Stimulated activated CD4-positive, alpha-beta T cell treated with anti-CD3 and anti-CD28 coated beads, Interleukin-12 subunit alpha, Interleukin-12 subunit beta, amount 100 ng/mL, for 24 hours (primary cell): ENCODE data around the gene GNG7.
A peak's percentile ranks its signal among the peaks of the same experiment; 100 is the strongest.
"Not testable (repeated sequence)": the region's sequence is repeated elsewhere in the genome, so short reads cannot be mapped to it uniquely, and the experiment has no call there.

Source experiments
- DNase-seq, 2 experiments: peaks; one replicate each; pipeline ENCODE4 v3.0.0-alpha.2; 2020; ENCODE audit warnings: low read depth in 2 of 2

The GNG7 gene

GRCh38 chr19:2551172-2551863, 151.2 kb downstream of the GNG7 start:
- DNase-seq, result no peak

DNA sequence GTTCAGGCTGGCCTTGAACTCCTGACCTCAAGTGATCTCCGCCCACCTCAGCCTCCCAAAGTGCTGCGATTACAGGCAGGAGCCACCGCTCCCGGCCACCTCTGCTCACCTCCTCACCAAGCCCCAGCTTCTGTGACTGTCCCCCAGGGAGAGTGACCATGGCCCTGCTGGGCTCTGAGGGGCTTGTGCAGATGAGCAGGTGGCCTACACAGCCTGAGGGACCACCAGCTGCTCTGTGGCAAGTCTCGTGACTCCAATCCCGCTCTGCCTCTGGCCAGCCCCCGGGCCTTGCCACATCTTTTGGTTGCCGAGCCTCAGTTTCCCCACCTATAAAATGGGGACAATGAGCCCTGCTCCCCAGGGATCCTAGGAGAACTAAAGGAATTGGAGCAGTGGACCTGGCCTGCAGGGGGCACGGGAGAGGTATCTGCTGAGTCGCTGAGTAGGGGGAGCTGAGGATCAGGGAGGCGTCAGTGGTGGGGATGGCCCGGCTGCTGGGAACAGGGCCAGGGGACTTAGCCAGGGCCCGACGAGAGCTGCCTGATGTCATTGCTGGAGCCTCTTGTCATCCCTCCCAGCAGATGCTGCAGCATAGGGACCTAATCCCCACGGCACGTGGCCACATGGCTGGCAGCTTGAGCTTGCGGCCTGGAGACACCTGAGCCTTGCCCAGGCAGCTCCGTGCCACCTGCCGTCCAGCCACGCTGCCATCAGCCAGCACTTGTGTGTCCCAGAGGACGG, 151.9 kb downstream of the GNG7 start:
- DNase-seq, result no peak

GRCh38 chr19:2549701-2550191, 152.7 kb downstream of the GNG7 start:
- no peak for DNase-seq

DNA sequence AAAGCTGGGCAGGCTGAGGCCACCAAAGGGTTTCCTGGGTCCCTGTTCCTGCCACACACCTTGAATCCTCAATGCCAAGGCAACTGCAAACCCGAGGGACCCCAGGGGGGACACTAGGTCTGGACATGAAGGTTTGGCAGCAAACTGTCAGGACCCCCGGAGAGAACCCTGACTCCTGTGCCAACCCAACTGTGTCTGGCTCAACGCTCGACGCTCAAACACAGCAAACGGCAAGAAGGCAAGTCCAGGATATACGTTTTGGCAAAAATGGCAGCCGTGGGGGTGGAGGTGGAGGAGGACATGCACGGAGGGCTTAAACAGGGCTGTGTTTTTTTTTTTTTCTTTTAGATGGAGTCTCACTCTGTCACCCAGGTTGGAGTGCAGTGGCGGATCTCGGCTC, 153.5 kb downstream of the GNG7 start:
- DNase-seq, result no peak

- DNase-seq, result no peak
Measured at GRCh38 chr19:2547721-2548120, 154.8 kb downstream of the GNG7 start.

GRCh38 chr19:2547033-2547680, 155.3 kb downstream of the GNG7 start:
- no peak for DNase-seq

GRCh38 chr19:2546128-2547032, 156.1 kb downstream of the GNG7 start:
- DNase-seq, result no peak

- DNase-seq, result not testable (repeated sequence)
Measured at GRCh38 chr19:2545416-2546127, 156.9 kb downstream of the GNG7 start.

GRCh38 chr19:2544576-2545415, 157.7 kb downstream of the GNG7 start:
- DNase-seq, result no peak

GRCh38 chr19:2543463-2544442, 158.7 kb downstream of the GNG7 start:
- DNase-seq, result peak; percentile 46 to 68

DNA sequence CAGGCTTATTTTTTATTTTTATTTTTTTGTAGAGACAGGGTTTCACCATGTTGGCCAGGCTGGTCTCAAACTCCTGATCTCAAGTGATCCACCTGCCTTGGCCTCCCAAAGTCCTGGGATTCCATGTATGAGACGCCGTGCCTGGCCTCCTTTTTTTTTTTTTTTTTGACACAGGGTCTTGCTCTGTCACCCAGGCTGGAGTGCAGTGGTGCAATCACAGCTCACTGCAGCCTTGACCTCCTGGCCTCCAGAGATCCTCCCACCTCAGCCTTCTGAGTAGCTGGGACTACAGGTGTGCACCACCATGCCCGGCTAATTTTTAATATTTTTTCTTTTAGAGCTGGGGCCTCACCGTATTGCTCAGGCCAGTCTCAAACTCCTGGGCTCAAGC, 159.4 kb downstream of the GNG7 start:
- DNase-seq, result not testable (repeated sequence)

DNA sequence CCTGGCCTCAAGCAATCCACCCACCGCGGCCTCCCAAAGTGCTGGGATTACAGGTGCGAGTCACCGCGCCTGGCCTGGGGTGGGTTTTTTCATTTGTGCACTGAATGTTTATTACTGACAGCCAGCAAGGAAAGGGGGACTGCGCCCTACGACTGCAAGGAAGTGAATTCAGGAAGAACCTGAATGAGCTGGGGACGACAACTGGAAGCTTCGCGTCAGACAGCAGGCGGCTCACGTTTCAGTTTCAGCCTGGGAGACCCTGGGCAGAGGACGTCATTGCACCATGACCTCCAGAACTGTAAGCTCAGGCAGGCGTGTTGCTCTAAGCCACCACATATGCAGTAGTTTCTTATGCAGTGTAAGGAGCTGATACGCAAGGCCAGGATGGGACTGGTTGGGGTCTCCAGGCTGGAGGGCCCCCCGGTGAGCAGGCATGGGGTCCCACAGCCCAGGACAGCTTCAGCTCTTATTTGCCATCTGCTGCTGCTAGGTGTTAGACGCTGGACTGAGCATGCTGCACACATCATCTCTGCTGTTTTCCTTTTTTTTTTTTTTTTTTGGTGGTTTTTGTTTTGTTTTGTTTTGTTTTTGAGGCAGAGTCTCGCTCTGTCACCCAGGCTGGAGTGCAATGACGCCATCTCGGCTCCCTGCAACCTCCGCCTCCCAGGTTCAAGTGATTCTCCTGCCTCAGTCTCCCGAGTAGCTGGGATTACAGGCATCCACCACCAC, 160.0 kb downstream of the GNG7 start:
- DNase-seq, result no peak

- no peak for DNase-seq
Measured at GRCh38 chr19:2540646-2541454, 161.6 kb downstream of the GNG7 start.

- DNase-seq, result no peak
Measured at GRCh38 chr19:2540251-2540645, 162.2 kb downstream of the GNG7 start.

DNA sequence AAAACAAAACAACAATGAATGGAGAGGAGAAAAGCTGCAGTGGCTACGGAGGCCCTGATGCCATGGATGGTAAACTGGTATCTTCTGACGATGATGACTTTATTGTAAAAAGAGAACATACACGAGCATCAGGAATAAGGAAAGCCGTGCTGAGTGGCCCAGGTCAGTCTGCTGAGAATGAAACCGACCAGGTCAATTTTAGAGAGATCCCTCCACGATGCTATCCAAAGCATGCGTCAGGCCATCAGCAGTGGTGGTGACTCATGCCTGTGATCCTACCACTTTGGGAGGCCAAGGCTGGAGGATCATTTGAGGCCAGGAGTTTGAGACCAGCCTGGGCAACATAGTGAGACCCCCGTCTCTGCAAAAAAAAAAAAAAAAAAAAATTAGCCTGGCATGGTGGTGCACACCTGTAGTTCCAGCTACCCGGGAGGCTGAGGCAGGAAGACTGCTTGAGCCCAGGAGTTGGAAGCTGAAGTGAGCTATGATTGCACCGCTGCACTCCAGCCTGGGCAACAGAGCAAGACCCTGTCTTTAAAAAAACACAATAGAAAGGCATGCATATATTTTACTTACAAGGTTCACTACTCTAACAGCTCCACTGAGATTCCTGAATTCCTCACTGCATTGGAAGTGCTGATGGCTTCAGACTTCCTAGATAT, 164.3 kb downstream of the GNG7 start:
- no peak for DNase-seq

DNA sequence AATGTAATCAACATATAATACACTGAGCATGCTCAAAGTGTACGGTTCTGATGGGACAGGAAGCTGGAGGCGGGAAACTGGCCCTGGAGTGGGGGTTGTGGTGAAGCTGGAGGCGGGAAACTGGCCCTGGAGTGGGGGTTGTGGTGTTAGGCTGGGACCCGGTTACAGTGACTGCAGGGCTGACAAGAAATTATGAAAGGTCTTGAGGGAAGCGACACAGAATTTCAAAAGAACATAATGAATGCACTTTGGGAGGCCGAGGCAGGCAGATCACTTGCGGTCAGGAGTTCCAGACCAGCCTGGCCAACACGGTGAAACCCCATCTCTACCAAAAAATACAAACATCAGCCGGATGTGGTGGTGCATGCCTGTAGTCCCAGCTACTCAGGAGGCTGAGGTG, 164.9 kb downstream of the GNG7 start:
- not testable (repeated sequence) for DNase-seq

DNA sequence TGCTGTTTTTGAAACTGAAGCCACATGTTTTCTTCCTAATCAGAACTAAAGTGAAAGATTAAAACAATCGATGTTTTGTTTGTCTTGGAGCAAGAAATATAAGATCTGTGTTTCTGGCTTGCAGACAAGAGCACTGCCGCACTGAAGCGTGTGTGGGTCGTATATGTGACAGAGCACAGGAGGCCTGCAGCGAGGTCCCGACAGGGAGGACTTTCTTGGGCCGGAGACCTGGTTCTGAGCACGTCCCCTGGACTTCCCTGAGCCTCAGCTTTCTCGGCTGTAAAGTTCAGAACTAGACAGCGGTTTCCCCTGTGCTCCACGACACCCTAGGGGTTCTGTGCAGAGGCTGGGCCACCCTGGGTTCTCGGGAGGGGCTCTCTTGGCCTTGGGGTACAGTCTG, 166.0 kb downstream of the GNG7 start:
- no peak for DNase-seq
